Endothelial cell (in vitro differentiated cells): ENCODE data around the gene PHLPP2. TPM values are rescaled to one million over a fixed set of nuclear protein-coding genes. Genes with fewer than 3 reads are reported as not detected.
A peak's percentile ranks its signal among the peaks of the same experiment; 100 is the strongest.

Experiments
- DNase-seq: peaks from one replicate; pipeline ENCODE4 v3.0.0; 2021; ENCODE audit warnings: low spot score
- H3K27ac Mint-ChIP-seq: one replicate; pipeline ENCODE4 v1.8.0; 2021; ENCODE audit warnings: mixed read lengths, inconsistent platforms; ENCODE audit not compliant: unreplicated experiment
- H3K27me3 Mint-ChIP-seq: one replicate; pipeline ENCODE4 v1.8.0; 2021; ENCODE audit warnings: mild to moderate bottlenecking, moderate library complexity, mixed read lengths, inconsistent platforms; ENCODE audit not compliant: unreplicated experiment
- H3K36me3 Mint-ChIP-seq: one replicate; pipeline ENCODE4 v1.8.0; 2021; ENCODE audit warnings: mild to moderate bottlenecking, low read depth, mixed read lengths, inconsistent platforms; ENCODE audit not compliant: unreplicated experiment
- H3K4me1 Mint-ChIP-seq: one replicate; pipeline ENCODE4 v1.8.0; 2021; ENCODE audit warnings: mild to moderate bottlenecking, mixed read lengths, inconsistent platforms; ENCODE audit not compliant: unreplicated experiment
- H3K4me3 Mint-ChIP-seq: one replicate; pipeline ENCODE4 v1.8.0; 2021; ENCODE audit warnings: mild to moderate bottlenecking, mixed read lengths, inconsistent platforms; ENCODE audit not compliant: unreplicated experiment
- H3K9me3 Mint-ChIP-seq: one replicate; pipeline ENCODE4 v1.8.0; 2021; ENCODE audit warnings: mixed read lengths, inconsistent platforms; ENCODE audit not compliant: unreplicated experiment
- CTCF ChIP-seq: fragments of 200-600 bp; sonication (generic); IDR thresholded peaks from one replicate; pipeline ENCODE4 v1.5.0; 2021; ENCODE audit warnings: antibody characterized with exemption; ENCODE audit not compliant: unreplicated experiment
- total RNA-seq: library from RNA; stranded (reverse); fragmentation: NEBNext Ultra II Directional; extraction: Animal tissue kit (Norgen Biotek cat#: 25700); gene quantifications from one replicate; pipeline ENCODE4 v1.2.1, GENCODE V29; 2021; ENCODE audit not compliant: unreplicated experiment

The PHLPP2 gene
- total RNA-seq, 1 donor from 2014 or later: 7.3 TPM

DNA sequence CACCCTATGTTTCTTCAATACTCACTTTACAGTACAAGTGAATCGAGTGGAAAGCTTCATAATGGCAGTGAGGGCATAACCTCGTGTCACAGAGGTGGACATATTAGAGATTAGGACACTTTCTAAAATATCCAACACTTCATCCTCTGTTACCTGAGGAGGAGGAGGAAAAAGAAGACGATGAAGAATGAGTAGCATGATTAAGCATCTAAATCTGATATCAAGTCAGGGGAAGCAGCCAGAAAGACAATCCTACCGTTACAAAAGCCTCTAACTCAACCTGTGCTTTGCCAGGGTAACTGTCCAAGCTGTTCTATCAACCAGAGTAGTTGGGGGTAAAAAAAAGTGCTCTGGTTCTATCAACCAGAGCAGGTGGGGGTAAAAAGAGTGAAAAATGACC is 23.7 kb upstream of the PHLPP2 start:
- no peak for TF ChIP-seq CTCF
- no peak overlapping the region for H3K27ac Mint-ChIP-seq

GRCh38 chr16:71746442-71747046 is 22.0 kb upstream of the PHLPP2 start:
- no peak for DNase-seq
- Mint-ChIP-seq H3K9me3 (no peaks in the 10 kb centered on the region), H3K4me1 (no peaks in the 10 kb centered on the region), H3K4me3 (no peak overlapping the region), H3K27me3 (no peaks in the 10 kb centered on the region), H3K27ac (no peak overlapping the region), H3K36me3 (peaks cover 13% of the 10 kb centered on the region)
- peak; percentile 62 for TF ChIP-seq CTCF

More for the DNA sequence above, 23.7 kb upstream of the PHLPP2 start:
- no peaks in the 10 kb centered on the region for H3K4me1 Mint-ChIP-seq
- no peak overlapping the region for H3K4me3 Mint-ChIP-seq
- H3K9me3 Mint-ChIP-seq: no peaks in the 10 kb centered on the region
- no peak for DNase-seq
- H3K27me3 Mint-ChIP-seq: no peaks in the 10 kb centered on the region
- H3K36me3 Mint-ChIP-seq: peaks cover 13% of the 10 kb centered on the region

DNA sequence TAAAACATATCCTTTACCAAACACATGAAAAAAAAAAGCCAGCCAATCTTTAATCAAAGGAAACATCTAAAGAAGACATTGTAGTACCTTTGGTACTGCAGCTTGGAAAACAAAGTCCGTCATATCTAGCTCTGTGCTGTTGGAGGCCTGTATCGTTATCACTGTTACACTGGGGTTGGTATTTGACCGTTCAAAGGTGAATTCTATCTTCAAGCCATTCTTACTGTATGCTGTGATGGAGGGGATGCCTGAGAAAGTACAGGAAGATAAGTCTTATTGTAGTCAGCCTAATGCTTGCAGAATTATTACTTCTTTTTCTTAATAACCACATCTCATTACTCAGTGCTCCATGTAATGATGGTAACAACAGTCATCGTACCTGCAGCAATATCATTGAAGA is 14.4 kb upstream of the PHLPP2 start:
- Mint-ChIP-seq H3K9me3 (no peaks in the 10 kb centered on the region), H3K4me3 (no peak overlapping the region), H3K36me3 (peaks cover 22% of the 10 kb centered on the region), H3K27ac (no peak overlapping the region), H3K27me3 (peaks cover 2% of the 10 kb centered on the region), H3K4me1 (no peaks in the 10 kb centered on the region)
- TF ChIP-seq CTCF: no peak
- DNase-seq: no peak

GRCh38 chr16:71737501-71737900 is 13.0 kb upstream of the PHLPP2 start:
- H3K9me3 Mint-ChIP-seq: no peaks in the 10 kb centered on the region
- no peak for TF ChIP-seq CTCF
- no peak for DNase-seq
- H3K27ac Mint-ChIP-seq: no peak overlapping the region
- peak overlapping the region; percentile 62 for H3K4me3 Mint-ChIP-seq
- peaks cover 2% of the 10 kb centered on the region for H3K27me3 Mint-ChIP-seq
- H3K4me1 Mint-ChIP-seq: no peaks in the 10 kb centered on the region
- H3K36me3 Mint-ChIP-seq: peaks cover 32% of the 10 kb centered on the region

DNA sequence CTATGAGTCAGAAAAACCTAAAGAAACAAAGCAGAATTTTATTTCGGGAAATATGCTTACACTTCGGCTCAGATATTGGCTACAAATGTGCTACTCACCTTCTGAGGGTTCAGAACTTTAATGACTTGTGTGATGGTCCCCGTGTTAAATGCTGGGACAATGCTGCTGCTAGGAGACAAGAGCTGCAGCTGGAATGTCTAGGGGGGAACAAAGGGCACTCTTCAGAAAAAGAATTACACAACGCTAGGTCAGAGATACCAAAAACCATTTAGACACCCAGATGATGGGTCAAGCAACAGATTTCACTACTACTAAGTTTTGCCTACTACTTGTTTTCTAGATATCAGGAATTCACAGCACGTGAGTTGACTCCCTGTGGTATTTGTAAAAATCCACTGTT is 10.0 kb upstream of the PHLPP2 start:
- Mint-ChIP-seq H3K4me3 (no peak overlapping the region), H3K27ac (no peak overlapping the region), H3K4me1 (no peaks in the 10 kb centered on the region), H3K27me3 (peaks cover 2% of the 10 kb centered on the region), H3K9me3 (no peaks in the 10 kb centered on the region), H3K36me3 (peaks cover 46% of the 10 kb centered on the region)
- TF ChIP-seq CTCF: no peak
- no peak for DNase-seq
